HepG2 (cell line): ENCODE measurements around the gene ARFGEF3. TPM values are rescaled to one million over a fixed set of nuclear protein-coding genes. Genes with fewer than 3 reads are reported as not detected.

ENCODE experiments used
- ELF3 ChIP-seq: IDR thresholded peaks from 2 replicates; pipeline ENCODE4 v1.6.1; 2016; ENCODE audit warnings: missing genetic modification reagents, missing compliant biosample characterization
- HOXA7 ChIP-seq: sonication (generic); formaldehyde crosslinking; IDR thresholded peaks from 2 replicates; pipeline ENCODE4 v1.8.1; 2022; ENCODE audit warnings: mild to moderate bottlenecking, missing genetic modification reagents, moderate library complexity
- IRF2 ChIP-seq: IDR thresholded peaks from 2 replicates; pipeline ENCODE4 v1.6.1; 2018; ENCODE audit warnings: missing genetic modification reagents, missing compliant biosample characterization
- KDM5B ChIP-seq: sonication (generic); formaldehyde crosslinking; IDR thresholded peaks from 2 replicates; pipeline ENCODE4 v1.4.0; 2020; ENCODE audit warnings: missing genetic modification reagents, mild to moderate bottlenecking, borderline replicate concordance
- MATR3 ChIP-seq: sonication (generic); formaldehyde crosslinking; IDR thresholded peaks from 2 replicates; pipeline ENCODE4 v1.4.0; 2020; ENCODE audit warnings: missing genetic modification reagents
- PAX8 ChIP-seq: sonication (generic); formaldehyde crosslinking; IDR thresholded peaks from 2 replicates; pipeline ENCODE4 v1.8.0; 2022; ENCODE audit warnings: mild to moderate bottlenecking, missing genetic modification reagents, borderline replicate concordance
- PHF5A ChIP-seq: IDR thresholded peaks from one replicate; pipeline ENCODE4 v1.6.1; 2018; ENCODE audit warnings: low read depth, missing genetic modification reagents; ENCODE audit not compliant: unreplicated experiment
- PPARG ChIP-seq: conservative IDR thresholded peaks from 2 replicates; pipeline ENCODE4 v1.6.1; 2016; ENCODE audit warnings: missing biosample characterization, missing genetic modification reagents
- SOX5 ChIP-seq: IDR thresholded peaks from 2 replicates; pipeline ENCODE4 v1.6.1; 2016; ENCODE audit warnings: borderline replicate concordance
- STAT5B ChIP-seq: sonication (generic); formaldehyde crosslinking; IDR thresholded peaks from 2 replicates; pipeline ENCODE4 v1.4.0; 2020; ENCODE audit warnings: missing genetic modification reagents
- ZNF224 ChIP-seq: sonication (generic); formaldehyde crosslinking; IDR thresholded peaks from 2 replicates; pipeline ENCODE4 v1.5.0; 2020; ENCODE audit warnings: mild to moderate bottlenecking, missing genetic modification reagents
- ZNF333 ChIP-seq: sonication (generic); formaldehyde crosslinking; IDR thresholded peaks from 2 replicates; pipeline ENCODE4 v1.4.0; 2020; ENCODE audit warnings: mild to moderate bottlenecking, missing genetic modification reagents, borderline replicate concordance
- ZNF614 ChIP-seq: IDR thresholded peaks from 2 replicates; pipeline ENCODE4 v1.6.1; 2018; ENCODE audit warnings: missing biosample characterization, missing genetic modification reagents, inconsistent platforms, borderline replicate concordance
- ZNF674 ChIP-seq: sonication (generic); formaldehyde crosslinking; IDR thresholded peaks from 2 replicates; pipeline ENCODE4 v1.5.0; 2020; ENCODE audit warnings: low read depth, mild to moderate bottlenecking, missing genetic modification reagents
- ZNF678 ChIP-seq: sonication (generic); formaldehyde crosslinking; IDR thresholded peaks from 2 replicates; pipeline ENCODE4 v1.4.0; 2020; ENCODE audit warnings: mild to moderate bottlenecking, missing genetic modification reagents
- ZNF7 ChIP-seq: IDR thresholded peaks from 2 replicates; pipeline ENCODE4 v1.6.1; 2016; ENCODE audit warnings: missing biosample characterization, missing genetic modification reagents
- ZNF709 ChIP-seq: sonication (generic); formaldehyde crosslinking; IDR thresholded peaks from 2 replicates; pipeline ENCODE4 v1.5.0; 2020; ENCODE audit warnings: mild to moderate bottlenecking, missing genetic modification reagents
- ZNF816 ChIP-seq: sonication (generic); formaldehyde crosslinking; IDR thresholded peaks from 2 replicates; pipeline ENCODE4 v1.8.0; 2022; ENCODE audit warnings: missing genetic modification reagents, mild to moderate bottlenecking, borderline replicate concordance
- polyA plus RNA-seq, 8 experiments: library from polyadenylated mRNA; depleted of rRNA in 3 of 8; stranded (reverse) in 7 of 8; unstranded in 1 of 8; fragments of >200 nt; fragmentation: Illumina TruSeq in 4 of 8; extraction: Trizol in 4 of 8; gene quantifications; 2 replicates each; pipeline versions ENCODE4 v1.2.1 to v1.2.3, GENCODE V29; 2011 to 2016; ENCODE audit warnings: low read depth in 4 of 8, missing spikeins in 1 of 8, mixed read lengths in 1 of 8; ENCODE audit not compliant: insufficient read depth in 1 of 8
- total RNA-seq, 5 experiments: library from RNA; depleted of rRNA; stranded (reverse); fragments of >200 nt; fragmentation: Illumina TruSeq; extraction: Trizol; gene quantifications; 2 replicates each; pipeline ENCODE4 v1.2.3, GENCODE V29; 2016; ENCODE audit warnings: low read depth in 1 of 5
- TF ChIP-seq, protein P1 (sequence below): sonication (generic); formaldehyde crosslinking; IDR thresholded peaks from 2 replicates; pipeline ENCODE4 v1.5.1; 2020; ENCODE audit warnings: mild to moderate bottlenecking, missing genetic modification reagents, moderate library complexity
- TF ChIP-seq, protein P2 (sequence below): fragments of 450-650 bp; IDR thresholded peaks from 2 replicates; pipeline ENCODE4 v1.6.1; 2017; ENCODE audit warnings: mild to moderate bottlenecking
- TF ChIP-seq, protein P3 (sequence below): IDR thresholded peaks from 2 replicates; pipeline ENCODE4 v1.6.1; 2016; ENCODE audit warnings: control low read depth

The ARFGEF3 gene
- total and polyA plus RNA-seq, 2 of the 13 experiments (the other 11 are each of a cell fraction or from before 2014, with no cell fraction given), result 0.60 to 2.6 TPM

DNA sequence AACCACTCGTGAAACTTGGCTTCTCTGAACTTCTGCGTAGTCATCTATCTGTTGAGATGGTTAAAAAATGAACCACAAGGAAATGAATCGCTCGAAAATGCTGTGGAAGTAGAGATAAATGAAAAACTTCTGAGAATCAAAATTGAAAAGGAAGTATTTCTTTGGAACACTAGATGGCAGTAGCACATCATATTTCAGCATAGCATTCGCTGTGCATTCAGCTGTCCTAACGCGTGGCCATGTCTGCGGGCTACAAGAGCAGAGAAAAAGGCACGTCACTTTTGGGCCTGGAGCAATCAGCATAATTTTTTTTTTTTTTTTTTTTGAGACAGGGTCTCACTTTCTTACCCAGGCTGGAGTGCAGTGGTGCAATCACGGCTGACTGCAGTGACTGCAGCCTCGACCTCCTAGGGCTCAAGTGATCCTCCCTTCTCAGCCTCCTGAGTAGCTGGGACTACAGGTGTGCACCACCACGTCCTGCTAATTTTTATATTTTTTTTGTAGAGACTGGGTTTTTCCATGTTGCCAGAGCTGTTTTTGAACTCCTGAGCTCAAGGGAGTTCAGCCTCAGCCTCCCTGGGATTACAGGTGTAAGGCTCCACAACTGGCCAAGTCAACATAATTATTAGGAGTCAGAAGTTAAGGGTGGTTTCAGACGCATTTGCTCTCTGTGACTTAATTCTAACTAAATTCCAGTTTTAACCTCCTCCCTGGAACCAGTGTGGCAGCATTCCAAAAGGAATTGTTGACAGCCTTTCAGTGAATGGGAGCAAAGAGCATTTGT, 45.7 kb upstream of the ARFGEF3 start (continued):
- TF ChIP-seq ZNF333 (CRISPR knock-in tag), result 0 out of 2 replicates have a peak, but pooled peaks have one; percentile 17
- no peak for TF ChIP-seq ZNF7 (CRISPR knock-in tag)
- no peak for TF ChIP-seq ZNF224 (CRISPR knock-in tag)
- TF ChIP-seq STAT5B (CRISPR knock-in tag), result no peak
- 0 out of 2 replicates have a peak, but pooled peaks have one; percentile 37 for TF ChIP-seq KDM5B (CRISPR knock-in tag)
- no peak for TF ChIP-seq ZNF674 (CRISPR knock-in tag)
- TF ChIP-seq, protein P1, sequence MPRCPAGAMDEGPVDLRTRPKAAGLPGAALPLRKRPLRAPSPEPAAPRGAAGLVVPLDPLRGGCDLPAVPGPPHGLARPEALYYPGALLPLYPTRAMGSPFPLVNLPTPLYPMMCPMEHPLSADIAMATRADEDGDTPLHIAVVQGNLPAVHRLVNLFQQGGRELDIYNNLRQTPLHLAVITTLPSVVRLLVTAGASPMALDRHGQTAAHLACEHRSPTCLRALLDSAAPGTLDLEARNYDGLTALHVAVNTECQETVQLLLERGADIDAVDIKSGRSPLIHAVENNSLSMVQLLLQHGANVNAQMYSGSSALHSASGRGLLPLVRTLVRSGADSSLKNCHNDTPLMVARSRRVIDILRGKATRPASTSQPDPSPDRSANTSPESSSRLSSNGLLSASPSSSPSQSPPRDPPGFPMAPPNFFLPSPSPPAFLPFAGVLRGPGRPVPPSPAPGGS (CRISPR knock-in tag), result no peak
- peak; percentile 39; the same call in 1 of the 2 replicates for TF ChIP-seq SOX5
- TF ChIP-seq ZNF816 (CRISPR knock-in tag), result no peak
- TF ChIP-seq ZNF678 (CRISPR knock-in tag), result no peak
- 0 out of 2 replicates have a peak, but pooled peaks have one; percentile 15 for TF ChIP-seq ZNF614 (CRISPR knock-in tag)
- TF ChIP-seq IRF2 (CRISPR knock-in tag), result peak; percentile 80
- TF ChIP-seq HOXA7, result no peak
- no peak for TF ChIP-seq PAX8
- TF ChIP-seq, protein P2, sequence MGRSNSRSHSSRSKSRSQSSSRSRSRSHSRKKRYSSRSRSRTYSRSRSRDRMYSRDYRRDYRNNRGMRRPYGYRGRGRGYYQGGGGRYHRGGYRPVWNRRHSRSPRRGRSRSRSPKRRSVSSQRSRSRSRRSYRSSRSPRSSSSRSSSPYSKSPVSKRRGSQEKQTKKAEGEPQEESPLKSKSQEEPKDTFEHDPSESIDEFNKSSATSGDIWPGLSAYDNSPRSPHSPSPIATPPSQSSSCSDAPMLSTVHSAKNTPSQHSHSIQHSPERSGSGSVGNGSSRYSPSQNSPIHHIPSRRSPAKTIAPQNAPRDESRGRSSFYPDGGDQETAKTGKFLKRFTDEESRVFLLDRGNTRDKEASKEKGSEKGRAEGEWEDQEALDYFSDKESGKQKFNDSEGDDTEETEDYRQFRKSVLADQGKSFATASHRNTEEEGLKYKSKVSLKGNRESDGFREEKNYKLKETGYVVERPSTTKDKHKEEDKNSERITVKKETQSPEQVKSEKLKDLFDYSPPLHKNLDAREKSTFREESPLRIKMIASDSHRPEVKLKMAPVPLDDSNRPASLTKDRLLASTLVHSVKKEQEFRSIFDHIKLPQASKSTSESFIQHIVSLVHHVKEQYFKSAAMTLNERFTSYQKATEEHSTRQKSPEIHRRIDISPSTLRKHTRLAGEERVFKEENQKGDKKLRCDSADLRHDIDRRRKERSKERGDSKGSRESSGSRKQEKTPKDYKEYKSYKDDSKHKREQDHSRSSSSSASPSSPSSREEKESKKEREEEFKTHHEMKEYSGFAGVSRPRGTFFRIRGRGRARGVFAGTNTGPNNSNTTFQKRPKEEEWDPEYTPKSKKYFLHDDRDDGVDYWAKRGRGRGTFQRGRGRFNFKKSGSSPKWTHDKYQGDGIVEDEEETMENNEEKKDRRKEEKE, result no peak
- no peak for TF ChIP-seq MATR3 (CRISPR knock-in tag)
- TF ChIP-seq, protein P3, sequence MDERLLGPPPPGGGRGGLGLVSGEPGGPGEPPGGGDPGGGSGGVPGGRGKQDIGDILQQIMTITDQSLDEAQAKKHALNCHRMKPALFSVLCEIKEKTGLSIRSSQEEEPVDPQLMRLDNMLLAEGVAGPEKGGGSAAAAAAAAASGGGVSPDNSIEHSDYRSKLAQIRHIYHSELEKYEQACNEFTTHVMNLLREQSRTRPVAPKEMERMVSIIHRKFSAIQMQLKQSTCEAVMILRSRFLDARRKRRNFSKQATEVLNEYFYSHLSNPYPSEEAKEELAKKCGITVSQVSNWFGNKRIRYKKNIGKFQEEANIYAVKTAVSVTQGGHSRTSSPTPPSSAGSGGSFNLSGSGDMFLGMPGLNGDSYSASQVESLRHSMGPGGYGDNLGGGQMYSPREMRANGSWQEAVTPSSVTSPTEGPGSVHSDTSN (CRISPR knock-in tag), result no peak
- TF ChIP-seq PPARG (CRISPR knock-in tag), result peak; percentile 24; the same call in 1 of the 2 replicates
- peak; percentile 73 for TF ChIP-seq ELF3 (CRISPR knock-in tag)
- 0 out of 2 replicates have a peak, but pooled peaks have one; percentile 56 for TF ChIP-seq ZNF709 (CRISPR knock-in tag)
- TF ChIP-seq PHF5A (CRISPR knock-in tag), result no peak
